SU-DHL-6 (cell line): ENCODE results near the gene SMAD3.

Source experiments
- EZH2phosphoT487 ChIP-seq: fragments of 200-600 bp; sonication (generic), shearing (Covaris generic); conservative IDR thresholded peaks from 2 replicates; pipeline ENCODE4 v1.6.1; 2018; ENCODE audit warnings: mild to moderate bottlenecking, antibody characterized with exemption, low read length, moderate library complexity, mixed read lengths
- TF ChIP-seq, protein P1 (sequence below): fragments of 200-600 bp; sonication (generic); IDR thresholded peaks from one replicate; pipeline ENCODE4 v1.5.1; 2017; ENCODE audit warnings: antibody characterized with exemption, mild to moderate bottlenecking, low read length, moderate library complexity; ENCODE audit not compliant: insufficient read depth, poor library complexity, severe bottlenecking

DNA sequence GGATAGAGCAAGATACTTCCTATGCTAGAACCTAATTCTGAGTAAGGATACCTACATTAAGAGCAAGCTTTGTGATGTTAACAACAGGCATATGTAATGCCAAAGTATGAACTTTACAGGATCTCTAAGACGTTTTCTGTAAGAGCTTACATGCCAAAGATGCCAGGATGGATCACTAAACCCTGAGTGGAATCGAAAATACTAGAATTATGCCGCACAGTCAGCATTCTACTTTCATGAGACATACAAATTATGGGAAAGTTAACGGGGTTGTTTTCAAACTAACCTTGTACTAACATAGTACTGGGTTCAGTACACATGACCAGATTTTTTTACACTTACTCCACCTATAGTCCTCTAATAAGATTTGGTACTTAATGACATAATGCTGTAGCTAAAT lies 134.0 kb downstream of the SMAD3 start:
- TF ChIP-seq, protein P1, sequence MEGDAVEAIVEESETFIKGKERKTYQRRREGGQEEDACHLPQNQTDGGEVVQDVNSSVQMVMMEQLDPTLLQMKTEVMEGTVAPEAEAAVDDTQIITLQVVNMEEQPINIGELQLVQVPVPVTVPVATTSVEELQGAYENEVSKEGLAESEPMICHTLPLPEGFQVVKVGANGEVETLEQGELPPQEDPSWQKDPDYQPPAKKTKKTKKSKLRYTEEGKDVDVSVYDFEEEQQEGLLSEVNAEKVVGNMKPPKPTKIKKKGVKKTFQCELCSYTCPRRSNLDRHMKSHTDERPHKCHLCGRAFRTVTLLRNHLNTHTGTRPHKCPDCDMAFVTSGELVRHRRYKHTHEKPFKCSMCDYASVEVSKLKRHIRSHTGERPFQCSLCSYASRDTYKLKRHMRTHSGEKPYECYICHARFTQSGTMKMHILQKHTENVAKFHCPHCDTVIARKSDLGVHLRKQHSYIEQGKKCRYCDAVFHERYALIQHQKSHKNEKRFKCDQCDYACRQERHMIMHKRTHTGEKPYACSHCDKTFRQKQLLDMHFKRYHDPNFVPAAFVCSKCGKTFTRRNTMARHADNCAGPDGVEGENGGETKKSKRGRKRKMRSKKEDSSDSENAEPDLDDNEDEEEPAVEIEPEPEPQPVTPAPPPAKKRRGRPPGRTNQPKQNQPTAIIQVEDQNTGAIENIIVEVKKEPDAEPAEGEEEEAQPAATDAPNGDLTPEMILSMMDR: no peak
- no peak for TF ChIP-seq EZH2phosphoT487
